ENCODE measurements around the gene DOCK11. TPM values are rescaled to one million over a fixed set of nuclear protein-coding genes. Genes with fewer than 3 reads are reported as not detected.

Gene DOCK11
- total RNA-seq, 1 experiment from 2014 or later, result 18.0 TPM

GRCh38 chrX:118510111-118510510 is 14.5 kb downstream of the DOCK11 start:
- Histone ChIP-seq H3K36me3 (no peaks in the 10 kb centered on the region), H3K4me1 (no peaks in the 10 kb centered on the region), H3K27me3 (no peaks in the 10 kb centered on the region), H3K27ac (no peak overlapping the region), H3K4me3 (no peak overlapping the region), H3K9me3 (replicated peaks) (no peaks in the 10 kb centered on the region)
- no peak for DNase-seq

DNA sequence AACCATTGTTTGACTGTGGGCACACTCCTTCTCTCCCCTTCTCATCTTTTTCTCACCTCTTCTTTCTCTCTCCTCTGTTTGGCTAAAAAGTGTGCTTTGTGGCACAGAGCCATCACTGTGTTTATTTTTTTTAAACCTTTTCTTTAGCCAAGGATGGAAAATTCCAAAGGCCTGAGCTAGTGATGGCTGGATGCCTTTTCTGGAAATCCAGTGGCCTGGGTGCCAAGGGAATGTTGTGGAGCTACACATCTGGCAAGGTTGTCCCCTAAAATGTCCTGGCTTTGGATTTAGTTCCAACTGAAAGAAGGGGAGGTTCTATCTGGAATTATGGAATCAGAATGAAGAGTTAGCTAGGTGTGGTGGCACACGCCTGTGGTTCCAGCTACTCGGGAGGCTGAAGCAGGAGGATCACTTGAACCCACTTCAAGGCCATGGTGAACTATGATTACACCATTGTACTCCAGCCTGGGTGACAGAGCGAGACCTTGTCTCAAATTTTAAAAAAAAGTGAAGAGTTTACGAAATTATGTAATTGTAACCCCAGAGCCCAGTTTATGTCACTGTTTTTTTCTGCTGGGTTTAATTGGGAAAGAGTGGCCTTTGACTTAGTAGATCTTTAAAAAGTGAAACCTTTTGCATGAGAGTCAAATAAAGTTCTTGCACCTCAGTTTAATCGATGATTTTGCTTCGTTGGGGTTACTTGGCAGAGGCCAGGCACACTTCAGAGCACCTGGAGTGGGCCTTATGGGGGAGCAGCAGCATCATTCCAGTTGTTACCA is 17.7 kb downstream of the DOCK11 start:
- Histone ChIP-seq H3K27ac (no peak overlapping the region), H3K9me3 (replicated peaks) (no peaks in the 10 kb centered on the region), H3K4me1 (no peaks in the 10 kb centered on the region), H3K4me3 (no peak overlapping the region), H3K27me3 (no peaks in the 10 kb centered on the region), H3K36me3 (no peaks in the 10 kb centered on the region)
- DNase-seq, result no peak

DNA sequence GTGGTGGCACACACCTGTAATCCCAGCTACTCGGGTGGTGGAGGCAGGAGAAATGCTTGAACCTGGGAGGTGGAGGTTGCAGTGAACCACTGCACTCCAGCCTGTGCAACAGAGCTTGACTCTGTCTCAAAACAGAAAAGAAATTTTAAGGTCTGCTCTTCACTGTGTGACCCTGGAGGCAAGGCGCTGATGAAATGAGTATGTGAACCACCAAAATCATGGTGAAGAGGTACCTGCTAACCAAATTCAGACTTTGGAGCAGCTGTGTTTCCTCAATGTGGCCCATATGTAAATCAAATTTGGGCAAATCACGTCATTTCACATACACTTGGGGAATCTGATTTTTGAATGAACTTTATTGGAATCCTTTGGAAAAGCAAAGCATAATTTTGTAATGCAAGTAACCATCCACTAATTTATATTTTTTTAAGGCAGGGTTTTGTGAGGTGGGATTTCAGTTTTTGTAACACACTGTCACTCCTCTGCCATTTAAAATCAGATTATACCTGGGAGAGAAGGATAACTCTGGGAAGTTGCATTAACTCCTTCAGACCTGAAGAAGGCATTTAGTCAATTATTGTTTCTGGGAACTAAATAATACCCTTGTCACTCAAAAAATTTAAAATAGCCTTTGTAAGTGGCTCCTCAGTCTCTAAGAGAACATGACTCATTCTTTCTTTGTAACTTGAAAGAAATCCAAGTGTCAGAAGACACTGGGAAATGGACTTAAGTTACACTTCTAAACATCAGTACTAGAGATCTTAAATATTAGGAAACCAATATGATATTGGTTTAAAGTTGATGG is 24.0 kb downstream of the DOCK11 start:
- Histone ChIP-seq H3K9me3 (replicated peaks) (no peaks in the 10 kb centered on the region), H3K27ac (no peak overlapping the region), H3K4me3 (no peak overlapping the region), H3K4me1 (no peaks in the 10 kb centered on the region), H3K27me3 (no peaks in the 10 kb centered on the region), H3K36me3 (no peaks in the 10 kb centered on the region)
- DNase-seq, result no peak

DNA sequence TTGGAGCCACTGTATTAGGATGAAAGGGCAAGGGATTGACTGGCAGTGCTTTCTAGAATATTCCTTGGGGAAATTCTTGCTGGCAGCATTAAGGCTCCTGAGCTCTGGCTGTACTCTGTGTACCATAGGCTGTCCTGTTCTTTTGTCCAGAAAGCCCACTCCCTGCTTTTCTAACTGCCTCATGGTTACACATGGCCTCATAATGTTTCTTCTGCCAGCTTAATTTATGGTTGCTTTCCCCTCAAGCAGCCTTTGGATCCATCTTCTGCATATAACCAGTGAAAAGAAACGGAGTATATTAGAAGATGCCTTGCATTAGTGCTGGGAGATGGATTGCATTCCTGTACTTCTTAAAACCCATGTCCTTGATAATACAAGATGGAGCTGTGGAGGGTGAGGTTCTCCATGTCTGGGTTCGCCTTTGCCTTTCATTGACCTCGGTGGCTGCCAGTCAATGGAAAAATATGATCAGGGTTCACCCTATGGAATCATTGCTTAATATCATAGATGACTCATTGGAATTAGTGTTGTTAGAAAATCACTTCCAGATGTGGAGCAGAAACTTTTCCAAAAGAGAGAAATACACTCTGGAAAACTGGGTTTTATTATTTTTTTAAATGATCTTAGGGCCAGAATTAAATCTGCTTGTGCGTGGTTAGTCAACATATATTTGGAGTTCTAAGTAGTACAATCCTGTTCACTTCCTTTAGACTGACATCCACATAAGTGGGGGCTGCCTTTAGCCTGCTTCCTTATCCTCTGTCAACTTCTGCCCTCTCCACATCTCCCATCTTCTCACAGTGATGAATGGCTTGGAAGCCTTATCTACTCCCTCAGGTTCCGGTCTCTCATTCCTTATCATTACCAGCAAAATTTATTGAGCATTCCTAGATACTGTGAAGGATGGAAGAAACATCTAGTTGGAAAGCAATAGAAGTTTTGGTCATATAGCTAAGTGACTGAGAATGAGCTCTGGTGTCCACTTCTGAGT is 24.9 kb downstream of the DOCK11 start:
- no peak overlapping the region for H3K4me3 ChIP-seq
- no peaks in the 10 kb centered on the region for H3K27me3 ChIP-seq
- no peak for DNase-seq
- H3K36me3 ChIP-seq, result no peaks in the 10 kb centered on the region
- H3K9me3 ChIP-seq (replicated peaks), result no peaks in the 10 kb centered on the region
- no peak overlapping the region for H3K27ac ChIP-seq
- no peaks in the 10 kb centered on the region for H3K4me1 ChIP-seq

DNA sequence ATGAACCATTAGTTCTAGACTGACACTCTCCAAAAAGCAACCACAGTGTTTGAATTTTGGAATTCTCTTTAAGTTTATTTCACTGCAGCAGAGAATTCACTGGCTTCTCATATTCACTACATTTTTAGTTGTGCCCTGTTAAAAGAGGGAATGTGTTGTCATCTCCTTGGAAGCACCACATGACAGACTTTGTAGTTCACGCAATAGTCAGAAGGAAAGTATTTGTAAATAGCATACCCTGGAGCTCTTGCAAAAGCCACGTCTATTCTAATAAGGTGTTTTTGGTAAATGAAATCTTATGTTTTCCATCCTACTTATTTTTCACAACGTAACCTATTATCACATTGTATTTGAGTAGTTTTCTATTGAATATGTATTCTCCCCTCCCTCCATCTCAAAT is 25.8 kb downstream of the DOCK11 start:
- no peak overlapping the region for H3K27ac ChIP-seq
- H3K9me3 ChIP-seq (replicated peaks), result no peaks in the 10 kb centered on the region
- no peaks in the 10 kb centered on the region for H3K36me3 ChIP-seq
- no peaks in the 10 kb centered on the region for H3K4me1 ChIP-seq
- no peak for DNase-seq
- H3K4me3 ChIP-seq, result no peak overlapping the region
- no peaks in the 10 kb centered on the region for H3K27me3 ChIP-seq

GRCh38 chrX:118522230-118522926 is 26.8 kb downstream of the DOCK11 start:
- no peaks in the 10 kb centered on the region for H3K4me1 ChIP-seq
- DNase-seq, result no peak
- no peaks in the 10 kb centered on the region for H3K27me3 ChIP-seq
- H3K27ac ChIP-seq, result no peak overlapping the region
- no peak overlapping the region for H3K4me3 ChIP-seq
- H3K36me3 ChIP-seq, result no peaks in the 10 kb centered on the region
- H3K9me3 ChIP-seq (replicated peaks), result no peaks in the 10 kb centered on the region

DNA sequence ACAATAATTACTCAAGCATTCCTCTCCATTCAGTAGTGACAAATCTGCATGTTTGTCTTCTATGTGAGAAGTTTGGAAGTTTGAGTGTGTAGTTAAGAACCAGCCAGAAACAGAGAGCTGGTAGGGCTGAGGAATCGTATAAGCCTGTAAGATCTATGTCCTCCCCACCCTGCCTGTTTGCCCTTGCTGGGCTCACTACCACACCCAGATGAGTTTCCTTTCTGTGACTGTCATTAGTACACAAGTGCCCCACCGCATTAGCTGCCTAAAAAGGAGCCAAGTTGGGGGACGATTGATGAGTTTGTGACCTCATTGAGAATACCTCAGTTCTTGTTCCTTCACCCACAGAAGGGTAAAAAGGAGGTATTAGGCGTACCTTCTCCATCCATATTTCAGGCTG is 28.3 kb downstream of the DOCK11 start:
- Histone ChIP-seq H3K27ac (no peak overlapping the region), H3K9me3 (replicated peaks) (no peaks in the 10 kb centered on the region), H3K36me3 (no peaks in the 10 kb centered on the region), H3K4me1 (no peaks in the 10 kb centered on the region), H3K27me3 (no peaks in the 10 kb centered on the region), H3K4me3 (no peak overlapping the region)
- DNase-seq, result no peak

- Histone ChIP-seq H3K9me3 (replicated peaks) (no peaks in the 10 kb centered on the region), H3K4me1 (peaks cover under 1% of the 10 kb centered on the region), H3K27ac (no peak overlapping the region), H3K36me3 (no peaks in the 10 kb centered on the region), H3K27me3 (no peaks in the 10 kb centered on the region), H3K4me3 (no peak overlapping the region)
- no peak for DNase-seq
Measured at GRCh38 chrX:118524344-118524743, 28.7 kb downstream of the DOCK11 start.

- Histone ChIP-seq H3K9me3 (replicated peaks) (no peaks in the 10 kb centered on the region), H3K4me1 (peaks cover 10% of the 10 kb centered on the region), H3K27me3 (no peaks in the 10 kb centered on the region), H3K4me3 (no peak overlapping the region), H3K36me3 (no peaks in the 10 kb centered on the region), H3K27ac (no peak overlapping the region)
- no peak for DNase-seq
Measured at GRCh38 chrX:118525174-118525730, 29.6 kb downstream of the DOCK11 start.

GRCh38 chrX:118526149-118526548 is 30.5 kb downstream of the DOCK11 start:
- Histone ChIP-seq H3K4me3 (no peak overlapping the region), H3K4me1 (peaks cover 18% of the 10 kb centered on the region), H3K36me3 (no peaks in the 10 kb centered on the region), H3K9me3 (replicated peaks) (no peaks in the 10 kb centered on the region), H3K27me3 (no peaks in the 10 kb centered on the region), H3K27ac (no peak overlapping the region)
- DNase-seq, result no peak

GRCh38 chrX:118528071-118528737 is 32.6 kb downstream of the DOCK11 start:
- peaks cover 18% of the 10 kb centered on the region for H3K4me1 ChIP-seq
- no peak overlapping the region for H3K27ac ChIP-seq

DNA sequence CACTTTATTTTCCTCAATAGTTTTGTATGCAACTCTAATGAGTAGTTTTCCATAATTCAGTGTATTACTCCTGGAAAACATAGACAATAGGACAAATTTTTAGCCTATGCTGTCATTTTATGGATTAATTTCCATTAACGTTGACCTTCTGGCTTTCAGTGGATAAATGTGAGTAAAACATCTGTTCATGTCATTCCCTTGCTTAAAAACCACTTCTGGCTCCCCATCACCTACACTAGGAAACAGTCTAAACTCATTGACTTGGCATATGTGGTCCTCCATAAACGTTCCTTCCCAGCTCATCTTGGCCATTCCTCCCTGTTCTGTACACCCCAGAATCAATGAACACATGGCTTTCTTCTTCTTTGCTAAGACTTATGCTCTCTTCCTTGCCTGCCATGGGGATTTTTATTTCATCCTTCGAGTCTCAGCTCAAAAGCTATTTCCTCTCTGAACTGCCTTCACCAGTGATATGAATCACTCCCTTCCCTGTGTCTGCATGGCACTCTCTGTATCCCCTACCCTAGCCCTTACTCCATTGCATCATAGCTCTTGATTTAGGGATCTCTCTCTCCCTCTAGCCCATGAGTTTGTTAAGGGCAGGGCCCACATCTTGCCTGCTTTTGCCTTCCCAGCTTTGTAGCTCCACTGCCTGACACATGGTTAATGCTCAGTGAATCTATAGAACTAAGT is 34.8 kb downstream of the DOCK11 start:
- Histone ChIP-seq H3K4me3 (no peak overlapping the region), H3K27me3 (no peaks in the 10 kb centered on the region), H3K4me1 (peaks cover 33% of the 10 kb centered on the region), H3K36me3 (no peaks in the 10 kb centered on the region), H3K27ac (peak overlapping the region; percentile 68), H3K9me3 (replicated peaks) (no peaks in the 10 kb centered on the region)
- peak; percentile 22 to 68 for DNase-seq

More at GRCh38 chrX:118528071-118528737, 32.6 kb downstream of the DOCK11 start:
- DNase-seq, result no peak
- H3K9me3 ChIP-seq (replicated peaks), result no peaks in the 10 kb centered on the region
- H3K4me3 ChIP-seq, result no peak overlapping the region
- no peaks in the 10 kb centered on the region for H3K36me3 ChIP-seq
- H3K27me3 ChIP-seq, result no peaks in the 10 kb centered on the region
